ENCODE measurements around the gene DEDD. TPM values are rescaled to one million over a fixed set of nuclear protein-coding genes. Genes with fewer than 3 reads are reported as not detected.

DEDD gene
- total RNA-seq, 1 experiment from 2014 or later: 44.7 TPM

DNA sequence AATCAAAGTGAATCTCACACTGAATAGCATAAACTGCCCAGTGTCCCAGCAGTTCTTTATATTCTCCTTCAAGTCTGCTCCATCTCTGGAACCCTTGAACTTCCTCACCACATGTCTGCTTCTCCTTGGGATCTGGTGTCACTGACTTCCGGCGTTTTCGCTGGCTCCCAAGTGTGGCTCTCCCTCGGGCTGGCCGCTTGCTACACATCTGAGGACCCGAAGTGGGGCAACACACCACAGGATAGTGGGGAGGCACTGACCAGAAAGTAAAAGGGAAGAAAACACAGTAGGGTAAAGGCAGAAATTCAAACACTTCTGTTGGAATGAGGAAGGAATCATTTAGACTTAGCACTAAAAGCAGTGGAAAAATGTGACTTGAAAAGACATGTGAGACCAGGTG lies 9.5 kb downstream of the DEDD start:
- Histone ChIP-seq H3K9ac (ENCODE audit: extremely low read depth, insufficient read length, low read length) (no peak overlapping the region), H3K79me2 (ENCODE audit: insufficient read depth, low read length) (no peaks in the 10 kb centered on the region), H2BK15ac (ENCODE audit: low read depth, low read length) (no peak overlapping the region), H3K4ac (ENCODE audit: low read depth, low read length) (no peak overlapping the region), H3K23ac (ENCODE audit: insufficient read length, low read depth, low read length) (no peak overlapping the region), H3K4me2 (ENCODE audit: insufficient read depth, insufficient read length, low read length) (no peak overlapping the region), H3K27me3 (ENCODE audit: insufficient read depth, low read length) (no peaks in the 10 kb centered on the region), H3K4me1 (ENCODE audit: insufficient read depth, low read length) (peaks cover 5% of the 10 kb centered on the region; the same call in 1 of the 2 replicates), H2BK12ac (ENCODE audit: insufficient read length, low read depth, low read length) (no peak overlapping the region), H3K18ac (ENCODE audit: insufficient read length, low read depth, low read length) (no peak overlapping the region), H3K79me1 (ENCODE audit: insufficient read depth, low read depth, low read length, poor library complexity, severe bottlenecking) (no peaks in the 10 kb centered on the region), H2AK5ac (ENCODE audit: insufficient read length, low read length) (no peak overlapping the region), H4K20me1 (ENCODE audit: control insufficient read depth, insufficient read depth, insufficient read length) (no peaks in the 10 kb centered on the region), H3K23me2 (ENCODE audit: insufficient read length, low read depth, low read length, poor library complexity, severe bottlenecking) (peaks cover 9% of the 10 kb centered on the region), H3K27ac (ENCODE audit: insufficient read length, low read depth, low read length) (no peak overlapping the region), H2BK5ac (ENCODE audit: insufficient read length, low read length) (no peak overlapping the region), H2BK20ac (ENCODE audit: low read depth, low read length, poor library complexity, severe bottlenecking) (no peak overlapping the region), H3K56ac (ENCODE audit: insufficient read length, low read depth, low read length) (no peak overlapping the region), H3K14ac (ENCODE audit: insufficient read depth, low read length) (no peak overlapping the region), H2BK120ac (ENCODE audit: low read depth, low read length, poor library complexity, severe bottlenecking) (no peak overlapping the region), H4K91ac (ENCODE audit: insufficient read length, low read depth, low read length) (no peak overlapping the region), H3K9me3 (ENCODE audit: control insufficient read depth, low read depth, low read length) (no peaks in the 10 kb centered on the region), H2AFZ (ENCODE audit: low read length) (no peak overlapping the region), H4K8ac (replicated peaks; ENCODE audit: insufficient read length, low read depth, low read length) (no peak overlapping the region), H4K5ac (ENCODE audit: insufficient read length, low read depth, low read length) (no peak overlapping the region), H3T11ph (ENCODE audit: low read length) (no peak overlapping the region)
- Mint-ChIP-seq H3K27ac (no peak overlapping the region; a peak in 1 of 7 replicates), H3K36me3 (ENCODE audit: insufficient read depth in 1 of 3, low read depth in 3 of 3) (peaks cover 40 to 81% (median 77%) of the 10 kb centered on the region in 3 experiments; a peak in 6 of 7 replicates), H3K4me1 (peaks cover 14 to 18% of the 10 kb centered on the region in 2 experiments), H3K27me3 (ENCODE audit: low read depth) (no peaks in the 10 kb centered on the region), H3K4me3 (no peak overlapping the region), H3K9me3 (no peaks in the 10 kb centered on the region)
- WGBS (ENCODE audit: extremely low coverage, insufficient read length, low lambda C conversion rate): no CpG with 5 or more reads among the region's 6 CpGs
- TF ChIP-seq CTCF (conservative IDR thresholded peaks at IDR 0.05): no peak
- no peak for DNase-seq
